NT2/D1 (cell line): Measurements from ENCODE around the gene LRRC4C.
"Not testable (repeated sequence)": the region's sequence is repeated elsewhere in the genome, so short reads cannot be mapped to it uniquely, and the experiment has no call there.

Experiments
- DNase-seq: peaks from one replicate; pipeline ENCODE4 v3.0.0-alpha.2; 2011; ENCODE audit warnings: low read depth, low spot score
- H3K27me3 ChIP-seq: 2 replicates; pipeline ENCODE4 v1.6.0; 2011; ENCODE audit warnings: mild to moderate bottlenecking; ENCODE audit not compliant: insufficient read length, insufficient read depth
- H3K36me3 ChIP-seq: 2 replicates; pipeline ENCODE4 v1.6.1; 2011; ENCODE audit warnings: mild to moderate bottlenecking, low read length, mixed read lengths; ENCODE audit not compliant: insufficient read depth, insufficient read length
- H3K4me1 ChIP-seq: 2 replicates; pipeline ENCODE4 v1.5.1; 2011; ENCODE audit not compliant: insufficient read depth, insufficient read length
- H3K4me3 ChIP-seq: 2 replicates; pipeline ENCODE4 v1.5.1; 2011; ENCODE audit warnings: low read depth; ENCODE audit not compliant: insufficient read length
- H3K9ac ChIP-seq: 2 replicates; pipeline ENCODE4 v1.6.0; 2011; ENCODE audit warnings: low read depth; ENCODE audit not compliant: insufficient read length
- H3K9me3 ChIP-seq: 2 replicates; pipeline ENCODE4 v1.5.1; 2011; ENCODE audit warnings: mild to moderate bottlenecking, low read length; ENCODE audit not compliant: insufficient read depth
- SUZ12 ChIP-seq: IDR thresholded peaks from 2 replicates; pipeline ENCODE4 v1.6.1; 2011; ENCODE audit not compliant: insufficient read length, insufficient read depth; ENCODE audit errors: extremely low read depth
- YY1 ChIP-seq: IDR thresholded peaks from 2 replicates; pipeline ENCODE4 v1.6.1; 2011; ENCODE audit not compliant: insufficient read length, insufficient read depth
- ZNF274 ChIP-seq: IDR thresholded peaks from 2 replicates; pipeline ENCODE4 v1.6.1; 2011; ENCODE audit warnings: mild to moderate bottlenecking, low read depth, low read length

LRRC4C gene

DNA sequence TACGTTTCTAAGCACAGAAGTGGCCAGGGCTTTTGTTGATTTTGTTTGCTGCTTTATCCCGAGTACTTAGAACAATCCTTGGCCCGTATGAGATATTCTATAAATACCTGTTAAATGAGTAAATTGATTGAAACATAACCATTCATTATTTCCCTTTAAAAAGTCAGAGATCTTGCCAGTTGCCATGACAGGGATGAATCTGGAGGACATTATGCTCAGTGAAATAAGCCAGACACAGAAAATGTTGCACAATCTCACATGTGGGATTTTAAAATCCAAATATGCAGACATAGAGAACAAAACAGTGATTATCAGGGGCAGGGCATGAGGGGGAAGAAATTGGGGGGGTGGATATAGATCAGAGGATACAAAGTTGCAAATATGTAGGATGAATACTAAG, 1240.1 kb downstream of the LRRC4C start:
- Histone ChIP-seq H3K36me3 (no peaks in the 10 kb centered on the region), H3K4me1 (no peaks in the 10 kb centered on the region), H3K9me3 (no peaks in the 10 kb centered on the region), H3K27me3 (no peaks in the 10 kb centered on the region), H3K9ac (no peak overlapping the region), H3K4me3 (no peak overlapping the region)
- no peak for DNase-seq
- no peak for TF ChIP-seq SUZ12

DNA sequence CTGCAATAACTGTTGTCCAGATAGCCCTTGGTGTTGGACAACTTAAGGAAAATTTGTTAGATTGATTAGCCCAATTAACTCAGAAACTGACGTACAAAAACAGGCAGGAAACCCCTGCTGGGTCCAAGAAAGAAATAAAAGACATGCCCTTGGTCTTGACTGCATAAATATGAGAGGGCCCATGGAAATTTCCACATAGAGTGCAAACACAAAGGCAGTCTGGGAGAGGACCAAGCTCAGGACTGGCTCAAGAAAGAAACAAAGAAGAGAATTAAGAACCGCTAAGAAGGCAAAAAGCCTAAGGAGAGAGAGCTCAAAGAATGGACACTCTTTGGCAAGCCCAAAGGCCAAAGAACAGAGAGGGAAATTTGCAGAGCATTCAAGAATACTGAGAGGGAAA, 1243.9 kb downstream of the LRRC4C start:
- TF ChIP-seq YY1 = no peak
- TF ChIP-seq ZNF274 = no peak
- TF ChIP-seq SUZ12 = no peak
- Histone ChIP-seq H3K9me3 (no peaks in the 10 kb centered on the region), H3K4me1 (no peaks in the 10 kb centered on the region), H3K36me3 (no peaks in the 10 kb centered on the region), H3K4me3 (no peak overlapping the region), H3K9ac (no peak overlapping the region), H3K27me3 (no peaks in the 10 kb centered on the region)
- no peak for DNase-seq

DNA sequence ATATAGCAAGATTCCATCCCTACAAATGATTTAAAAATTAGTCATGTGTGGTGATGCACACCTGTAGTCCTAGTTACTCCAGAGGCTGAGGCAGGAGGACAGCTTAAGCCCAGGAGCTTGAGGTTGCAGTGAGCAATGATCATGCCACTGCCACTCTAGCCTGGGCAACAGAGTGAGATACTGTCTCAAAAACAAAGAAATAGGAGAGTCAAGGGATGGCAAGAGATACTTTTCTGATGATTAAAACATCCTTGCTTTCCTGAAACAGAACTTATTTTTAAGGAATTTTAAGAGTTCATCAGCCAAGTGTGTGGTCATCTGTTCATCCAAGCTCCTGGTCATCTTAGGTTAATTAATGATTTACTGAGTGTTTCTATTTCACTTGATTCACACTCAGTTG, 1252.0 kb downstream of the LRRC4C start:
- DNase-seq = no peak
- H3K9me3 ChIP-seq = no peaks in the 10 kb centered on the region
- TF ChIP-seq SUZ12 = no peak
- no peak for TF ChIP-seq ZNF274
- TF ChIP-seq YY1 = no peak
- H3K27me3 ChIP-seq = peaks cover 39% of the 10 kb centered on the region
- H3K9ac ChIP-seq = no peak overlapping the region
- H3K4me3 ChIP-seq = no peak overlapping the region
- no peaks in the 10 kb centered on the region for H3K36me3 ChIP-seq
- peaks cover 1% of the 10 kb centered on the region for H3K4me1 ChIP-seq

DNA sequence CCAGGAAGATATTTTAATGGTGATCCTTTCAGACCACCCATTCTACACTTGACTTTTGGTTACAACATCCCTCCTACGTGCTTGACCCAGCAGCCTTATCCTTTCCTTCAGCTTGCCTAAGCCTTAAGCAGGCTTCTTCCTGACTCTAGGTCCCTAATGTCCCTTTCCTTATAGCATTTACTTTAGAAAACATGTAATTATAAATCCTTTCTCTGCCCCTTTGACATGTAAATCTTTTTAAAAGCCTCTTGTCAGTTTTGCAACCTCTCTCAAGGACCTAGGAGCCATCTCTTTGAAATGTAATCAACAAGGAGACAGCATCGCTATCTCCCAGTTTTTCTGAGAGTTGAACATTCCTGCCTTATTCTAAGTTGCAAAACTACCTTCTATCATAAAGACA, 1255.2 kb downstream of the LRRC4C start:
- Histone ChIP-seq H3K9me3 (no peaks in the 10 kb centered on the region), H3K27me3 (peaks cover 55% of the 10 kb centered on the region), H3K4me3 (no peak overlapping the region), H3K4me1 (peaks cover 5% of the 10 kb centered on the region), H3K9ac (no peak overlapping the region), H3K36me3 (no peaks in the 10 kb centered on the region)
- DNase-seq = peak; percentile 81
- TF ChIP-seq YY1 (no peak), ZNF274 (no peak), SUZ12 (no peak)

DNA sequence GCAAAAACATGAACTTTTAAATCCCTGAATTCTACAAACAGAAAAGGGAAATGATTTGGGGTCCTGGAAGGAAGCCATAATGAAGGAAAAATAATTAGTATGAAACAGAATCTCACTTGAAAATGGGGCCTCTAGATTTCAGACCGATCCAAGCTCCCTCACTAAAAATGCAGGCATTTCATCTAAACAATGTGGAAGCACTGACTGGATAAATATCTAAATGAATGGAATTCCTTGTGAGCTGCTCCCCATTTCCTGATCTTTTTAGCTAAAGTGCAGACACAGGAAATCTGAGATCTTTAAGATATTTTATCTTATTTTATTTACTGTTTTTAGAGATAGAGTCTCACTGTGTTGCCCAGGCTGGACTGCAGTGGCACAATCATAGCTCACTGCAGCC, 1255.8 kb downstream of the LRRC4C start:
- Histone ChIP-seq H3K36me3 (no peaks in the 10 kb centered on the region), H3K9me3 (no peaks in the 10 kb centered on the region), H3K4me1 (peaks cover 5% of the 10 kb centered on the region), H3K9ac (no peak overlapping the region), H3K27me3 (peaks cover 53% of the 10 kb centered on the region), H3K4me3 (no peak overlapping the region)
- no peak for DNase-seq
- no peak for TF ChIP-seq YY1
- TF ChIP-seq SUZ12 = no peak
- no peak for TF ChIP-seq ZNF274

DNA sequence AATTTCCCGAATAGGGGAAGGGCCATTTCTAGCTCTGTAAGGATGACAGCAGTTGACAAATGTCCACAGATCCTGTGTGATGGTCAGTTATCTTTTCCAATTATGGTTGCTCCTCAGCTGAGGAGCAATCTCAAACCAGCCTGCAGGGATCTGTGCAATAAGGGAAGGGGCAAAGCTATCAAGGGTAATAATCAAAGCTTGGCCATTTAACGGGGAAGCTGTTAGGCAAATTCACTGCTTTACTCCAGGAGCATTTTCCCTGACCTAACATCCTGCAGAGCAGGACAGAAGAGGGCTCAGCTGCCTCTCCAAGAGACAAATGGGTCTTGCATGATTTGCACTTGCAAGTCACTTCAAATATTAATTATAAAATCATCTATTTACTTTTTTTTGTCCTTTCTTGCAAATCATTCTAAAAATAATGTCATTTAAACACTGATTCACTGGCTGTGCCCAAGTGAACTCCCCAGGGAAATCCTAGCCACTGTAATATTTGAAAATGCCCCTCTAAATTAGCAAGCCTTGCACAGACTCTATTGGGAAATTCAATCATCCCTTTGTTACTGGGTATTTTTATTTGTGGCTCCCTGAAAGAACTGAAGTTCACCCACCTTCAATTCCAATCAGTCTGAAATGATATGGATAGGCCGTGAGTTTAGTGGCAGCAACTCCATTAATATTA, 1256.7 kb downstream of the LRRC4C start:
- no peak for DNase-seq
- Histone ChIP-seq H3K27me3 (peaks cover 50% of the 10 kb centered on the region), H3K9ac (no peak overlapping the region), H3K36me3 (no peaks in the 10 kb centered on the region), H3K4me1 (peaks cover 5% of the 10 kb centered on the region), H3K9me3 (no peaks in the 10 kb centered on the region), H3K4me3 (no peak overlapping the region)
- TF ChIP-seq YY1 (no peak), SUZ12 (no peak), ZNF274 (no peak)

DNA sequence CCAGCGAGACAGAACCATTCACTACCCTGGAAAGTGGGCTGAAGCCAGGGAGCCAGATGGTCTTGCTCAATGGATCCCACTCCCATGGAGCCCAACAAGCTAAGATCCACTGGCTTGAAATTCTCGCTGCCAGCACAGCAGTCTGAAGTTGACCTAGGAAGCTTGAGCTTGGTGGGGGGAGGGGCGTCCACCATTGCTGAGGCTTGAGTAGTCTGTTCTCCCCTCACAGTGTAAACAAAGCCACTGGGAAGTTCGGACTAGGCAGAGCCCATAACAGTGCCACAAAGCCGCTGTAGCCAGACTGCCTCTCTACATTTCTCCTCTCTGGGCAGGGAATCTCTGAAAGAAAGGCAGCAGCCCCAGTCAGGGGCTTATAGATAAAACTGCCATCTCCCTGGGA, 1266.9 kb downstream of the LRRC4C start:
- H3K36me3 ChIP-seq, H3K4me3 ChIP-seq, H3K27me3 ChIP-seq, H3K9ac ChIP-seq, H3K4me1 ChIP-seq, H3K9me3 ChIP-seq, DNase-seq: not testable (repeated sequence)

DNA sequence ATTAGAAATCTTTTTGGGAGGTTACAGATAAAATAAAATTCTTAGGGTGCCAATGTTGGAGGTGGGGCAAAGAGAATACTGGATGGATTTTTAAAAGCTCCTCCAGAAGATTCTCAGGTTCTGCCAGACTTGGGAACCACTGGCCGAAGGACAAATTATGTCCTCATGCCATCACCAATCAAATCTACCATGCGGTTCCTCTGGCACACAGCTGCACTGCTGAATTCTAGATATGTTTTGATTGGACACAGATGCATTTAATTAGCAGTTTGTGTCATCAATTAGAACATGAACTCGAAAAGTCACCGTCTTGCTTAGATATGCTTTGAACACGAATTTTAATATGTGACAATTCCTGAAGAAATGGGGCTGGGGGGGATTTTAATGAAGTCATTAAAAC, 1269.2 kb downstream of the LRRC4C start:
- TF ChIP-seq ZNF274 = no peak
- no peak for TF ChIP-seq SUZ12
- TF ChIP-seq YY1 = no peak
- H3K36me3 ChIP-seq = no peaks in the 10 kb centered on the region
- H3K27me3 ChIP-seq = no peaks in the 10 kb centered on the region
- no peak overlapping the region for H3K9ac ChIP-seq
- peaks cover 2% of the 10 kb centered on the region for H3K4me1 ChIP-seq
- no peaks in the 10 kb centered on the region for H3K9me3 ChIP-seq
- no peak for DNase-seq
- no peak overlapping the region for H3K4me3 ChIP-seq
